SK-N-SH (cell line): ENCODE measurements around the gene RGS9. TPM values are rescaled to one million over a fixed set of nuclear protein-coding genes. Genes with fewer than 3 reads are reported as not detected.

ENCODE experiments used
- CTCF ChIA-PET: fragments of 300-600, 350-600 bp; formaldehyde crosslinking; extraction: SDS; loops from one replicate; lab custom pipeline; 2021; lab: Yijun Ruan, JAX
- POLR2A ChIA-PET: fragments of 350-600 bp; sonication (Branson Sonifier 250); formaldehyde crosslinking; extraction: SDS; loops from one replicate; lab custom pipeline; 2020; ENCODE audit warnings: antibody characterized with exemption, inconsistent platforms; lab: Yijun Ruan, JAX
- DNase-seq: peaks from one replicate; pipeline ENCODE4 v3.0.0; 2012
- H2AFZ ChIP-seq: fragments of 200-600 bp; sonication (generic); 2 replicates; pipeline ENCODE4 v1.8.1; 2016; ENCODE audit warnings: antibody characterized with exemption, mild to moderate bottlenecking, low read depth
- H3F3A ChIP-seq: fragments of 200-600 bp; sonication (generic); replicated peaks from 2 replicates; pipeline ENCODE3; 2016; ENCODE audit warnings: antibody characterized with exemption, mild to moderate bottlenecking; ENCODE audit not compliant: insufficient read depth
- H3K27ac ChIP-seq, 2 experiments: fragments of 200-500 bp in 1 of 2; fragments of 200-600 bp in 1 of 2; sonication (Bioruptor generic) in 1 of 2; sonication (generic), shearing (Covaris generic) in 1 of 2; 2 replicates each; pipeline versions ENCODE4 v1.5.1 to v1.6.1; 2014 to 2016; ENCODE audit warnings: low read depth in 2 of 2, inconsistent platforms in 1 of 2, low read length in 1 of 2, mild to moderate bottlenecking in 1 of 2, mixed read lengths in 1 of 2
- H3K27me3 ChIP-seq: fragments of 200-600 bp; sonication (generic), shearing (Covaris generic); 2 replicates; pipeline ENCODE4 v1.6.1; 2016; ENCODE audit warnings: mixed run types; ENCODE audit not compliant: insufficient read depth
- H3K36me3 ChIP-seq, 2 experiments: fragments of 200-500 bp in 1 of 2; fragments of 200-600 bp in 1 of 2; sonication (Bioruptor generic) in 1 of 2; sonication (generic) in 1 of 2; replicated peaks in 1 of 2; 2 replicates each; pipeline versions ENCODE3 to v1.5.1; 2014 to 2016; ENCODE audit warnings: low read length in 1 of 2, mild to moderate bottlenecking in 1 of 2; ENCODE audit not compliant: insufficient read depth in 2 of 2, control insufficient read depth in 1 of 2
- H3K4me1 ChIP-seq, 2 experiments: fragments of 200-500 bp in 1 of 2; fragments of 200-600 bp in 1 of 2; sonication (Bioruptor generic) in 1 of 2; sonication (generic), shearing (Covaris generic) in 1 of 2; 2 replicates each; pipeline versions ENCODE4 v1.5.1 to v1.6.1; 2014 to 2016; ENCODE audit warnings: low read depth in 1 of 2, low read length in 1 of 2, mixed run types in 1 of 2; ENCODE audit not compliant: insufficient read depth in 2 of 2, control insufficient read depth in 1 of 2
- H3K4me2 ChIP-seq: fragments of 200-600 bp; sonication (generic), shearing (Covaris generic); 2 replicates; pipeline ENCODE4 v1.6.1; 2017; ENCODE audit warnings: mixed run types
- H3K4me3 ChIP-seq, 2 experiments: fragments of 200-500 bp in 1 of 2; fragments of 200-600 bp in 1 of 2; sonication (Bioruptor generic) in 1 of 2; sonication (generic), shearing (Covaris generic) in 1 of 2; 2 replicates each; pipeline versions ENCODE4 v1.5.1 to v1.8.1; 2014 to 2016; ENCODE audit warnings: low read depth in 2 of 2, inconsistent platforms in 1 of 2, low read length in 1 of 2, mild to moderate bottlenecking in 1 of 2, mixed read lengths in 1 of 2, moderate library complexity in 1 of 2
- H3K79me2 ChIP-seq: fragments of 200-600 bp; sonication (generic); 2 replicates; pipeline ENCODE4 v1.8.1; 2017; ENCODE audit warnings: mild to moderate bottlenecking; ENCODE audit not compliant: insufficient read depth
- H3K9ac ChIP-seq: fragments of 200-600 bp; sonication (generic); 2 replicates; pipeline ENCODE4 v1.6.1; 2017; ENCODE audit warnings: mixed run types
- H3K9me2 ChIP-seq: fragments of 200-600 bp; sonication (generic); 2 replicates; pipeline ENCODE4 v1.6.1; 2017; ENCODE audit warnings: mixed run types
- H3K9me3 ChIP-seq: fragments of 200-600 bp; sonication (generic); 2 replicates; pipeline ENCODE4 v1.6.1; 2017; ENCODE audit warnings: mixed run types, mild to moderate bottlenecking, moderate library complexity
- H4K20me1 ChIP-seq: fragments of 200-600 bp; sonication (generic); 2 replicates; pipeline ENCODE4 v1.6.1; 2017; ENCODE audit warnings: mild to moderate bottlenecking, mixed run types; ENCODE audit not compliant: insufficient read depth
- CHD2 ChIP-seq: fragments of 150-350 bp; IDR thresholded peaks from 2 replicates; pipeline ENCODE4 v1.6.1; 2018; ENCODE audit warnings: low read length; ENCODE audit not compliant: partially characterized antibody
- EZH2phosphoT487 ChIP-seq: fragments of 200-600 bp; sonication (generic); IDR thresholded peaks from 2 replicates; pipeline ENCODE4 v1.6.1; 2017; ENCODE audit warnings: low read depth, mixed run types, mild to moderate bottlenecking, antibody characterized with exemption, moderate library complexity, borderline replicate concordance
- FOSL2 ChIP-seq: IDR thresholded peaks from 2 replicates; pipeline ENCODE4 v1.4.0; 2012; ENCODE audit warnings: low read depth, mild to moderate bottlenecking, moderate library complexity, borderline replicate concordance
- GABPA ChIP-seq: IDR thresholded peaks from 2 replicates; pipeline ENCODE4 v1.4.0; 2012; ENCODE audit warnings: low read depth, mild to moderate bottlenecking
- IRF3 ChIP-seq: fragments of 150-350 bp; IDR thresholded peaks from 2 replicates; pipeline ENCODE4 v1.6.1; 2016; ENCODE audit warnings: mild to moderate bottlenecking, low read depth, low read length
- JUND ChIP-seq: IDR thresholded peaks from 2 replicates; pipeline ENCODE4 v1.4.0; 2012
- PBX3 ChIP-seq: IDR thresholded peaks from 2 replicates; pipeline ENCODE4; 2012
- REST ChIP-seq: IDR thresholded peaks from 2 replicates; pipeline ENCODE4 v1.6.1; 2012; ENCODE audit warnings: mild to moderate bottlenecking, low read depth, low read length, moderate library complexity
- TAF1 ChIP-seq: IDR thresholded peaks from 2 replicates; pipeline ENCODE4 v1.6.1; 2012; ENCODE audit warnings: low read depth, mild to moderate bottlenecking, low read length, moderate library complexity, borderline replicate concordance
- TCF12 ChIP-seq: IDR thresholded peaks from 2 replicates; pipeline ENCODE4 v1.4.0; 2012
- TEAD4 ChIP-seq: IDR thresholded peaks from 2 replicates; pipeline ENCODE4 v1.4.0; 2012; ENCODE audit warnings: mild to moderate bottlenecking, borderline replicate concordance; ENCODE audit not compliant: insufficient read depth
- YY1 ChIP-seq: IDR thresholded peaks from 2 replicates; pipeline ENCODE4 v1.4.0; 2012; ENCODE audit warnings: low read depth, mild to moderate bottlenecking
- WGBS: methylation state at CpG from one replicate; pipeline ENCODE4 v1.1.6; 2017; ENCODE audit warnings: low lambda C conversion rate; 5-methylcytosine and 5-hydroxymethylcytosine counted together
- polyA plus RNA-seq, 3 experiments: library from polyadenylated mRNA; depleted of rRNA; stranded (reverse); fragments of >200 nt; gene quantifications; 2 replicates each; pipeline ENCODE4 v1.2.3, GENCODE V29; 2012

Gene RGS9
- polyA plus RNA-seq, 1 of the 3 experiments (the other 2 are of a cell fraction): 1.4 TPM

GRCh38 chr17:65261682-65262636, 124.8 kb downstream of the RGS9 start:
- no peaks in the 10 kb centered on the region for H3K79me2 ChIP-seq
- H3K27ac ChIP-seq: peak overlapping the region in 1 of 2 experiments; percentile 44; a peak in 2 of 4 replicates
- 69% methylated on average over 8 of the region's 8 CpGs for WGBS
- H3K9me2 ChIP-seq: no peaks in the 10 kb centered on the region
- CTCF ChIA-PET: interaction anchor here (0.9 to 4.3 kb wide), 3 partner anchors 16 to 32 kb away, joined by 3 to 18 read pairs (median 3); no protein-coding TSS in a partner anchor
- no peaks in the 10 kb centered on the region for H3K9me3 ChIP-seq
- TF ChIP-seq IRF3: no peak
- no peak for TF ChIP-seq YY1
- no peak for TF ChIP-seq TEAD4
- peak; percentile 45; the same call in 1 of the 2 replicates for TF ChIP-seq PBX3
- TF ChIP-seq CHD2: no peak
- no peak for TF ChIP-seq EZH2phosphoT487
- peak; percentile 5; the same call in 1 of the 2 replicates for TF ChIP-seq TCF12
- no peak for TF ChIP-seq TAF1
- TF ChIP-seq GABPA: no peak; the same call in 1 of the 2 replicates
- 0 out of 2 replicates have a peak, but pooled peaks have one; percentile 30 for TF ChIP-seq JUND
- TF ChIP-seq REST: no peak
- TF ChIP-seq FOSL2: peak; percentile 34; the same call in 1 of the 2 replicates
- POLR2A ChIA-PET: no interaction called here
- H4K20me1 ChIP-seq: no peaks in the 10 kb centered on the region
- DNase-seq: no peak
- H3K27me3 ChIP-seq: no peaks in the 10 kb centered on the region
- H2AFZ ChIP-seq: peak overlapping the region; percentile 75; the same call in 1 of the 2 replicates
- H3K9ac ChIP-seq: no peak overlapping the region
- H3F3A ChIP-seq: peaks cover 10% of the 10 kb centered on the region
- H3K4me2 ChIP-seq: peak overlapping the region; percentile 64
- no peaks in the 10 kb centered on the region for H3K36me3 ChIP-seq
- H3K4me3 ChIP-seq: no peak overlapping the region
- peaks cover 0 to 16% of the 10 kb centered on the region in 2 experiments; a peak in 2 of 4 replicates for H3K4me1 ChIP-seq
